NCI-H345 (cell line): ENCODE measurements around the gene RAPGEF6.
A peak's percentile ranks its signal among the peaks of the same experiment; 100 is the strongest.
"Not testable (repeated sequence)": the region's sequence is repeated elsewhere in the genome, so short reads cannot be mapped to it uniquely, and the experiment has no call there.

ENCODE experiments used
- DNase-seq: peaks from one replicate; lab custom pipeline; 2025; lab: John Stamatoyannopoulos, UW

The RAPGEF6 gene

GRCh38 chr5:131384616-131385214 is 250.3 kb downstream of the RAPGEF6 start:
- no peak for DNase-seq

DNA sequence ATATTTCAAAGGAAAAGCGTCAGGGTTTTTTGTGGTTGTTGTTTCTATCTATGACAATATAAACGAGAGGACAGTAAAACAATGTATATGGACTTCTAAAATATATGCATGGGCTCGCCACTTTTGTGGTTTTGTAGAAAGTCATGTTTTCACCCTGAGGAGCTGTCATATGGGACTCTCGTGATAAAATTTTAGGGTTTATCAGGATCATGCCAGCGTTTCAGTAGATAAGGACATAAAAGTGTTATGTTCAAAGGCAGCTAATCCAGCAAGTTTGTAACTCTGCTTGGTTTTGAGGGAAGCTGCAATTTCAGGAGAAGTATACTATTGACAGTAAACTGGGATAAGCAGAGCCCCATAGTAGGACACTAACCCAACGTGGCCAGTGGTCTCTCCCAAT is 250.9 kb downstream of the RAPGEF6 start:
- no peak for DNase-seq

- DNase-seq = peak; percentile 43
Measured at GRCh38 chr5:131382407-131383395, 252.3 kb downstream of the RAPGEF6 start.

- no peak for DNase-seq
Measured at GRCh38 chr5:131381777-131382176, 253.3 kb downstream of the RAPGEF6 start.

DNA sequence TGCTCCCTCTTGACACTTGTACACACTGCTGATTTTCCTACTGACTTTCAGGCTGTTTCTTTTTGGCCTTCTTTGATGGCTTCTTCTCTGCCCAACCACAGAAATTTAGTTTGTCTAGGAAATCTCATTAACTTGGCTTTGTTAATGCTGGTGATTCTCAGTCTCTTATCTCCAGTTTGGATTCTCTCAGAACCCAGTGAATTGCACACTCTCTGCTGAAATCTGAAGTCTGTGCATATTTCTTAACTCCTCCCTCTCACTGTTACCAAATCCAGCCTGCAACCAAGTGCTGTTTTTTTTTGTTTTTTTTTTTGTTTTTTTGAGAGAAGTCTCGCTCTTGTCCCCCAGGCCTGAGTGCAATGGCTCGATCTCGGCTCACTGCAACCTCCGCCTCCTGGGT is 254.0 kb downstream of the RAPGEF6 start:
- DNase-seq = no peak

DNA sequence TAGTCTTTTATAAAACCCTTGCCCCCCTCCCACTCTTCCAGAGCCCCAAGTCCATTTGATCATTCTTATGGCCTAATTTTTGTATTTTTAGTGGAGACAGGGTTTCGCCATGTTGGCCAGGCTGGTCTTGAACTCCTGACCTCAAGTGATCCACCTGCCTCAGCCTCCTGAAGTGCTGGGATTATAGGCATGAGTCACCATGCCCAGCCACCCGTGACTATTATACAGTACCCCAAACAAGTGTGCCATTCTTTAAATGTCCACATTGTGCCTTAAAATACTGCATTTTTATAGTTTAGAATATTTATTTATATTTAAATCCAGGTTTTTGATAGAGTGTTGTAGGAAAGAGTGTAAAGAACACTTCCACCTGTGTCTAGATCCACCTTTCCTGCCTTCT is 254.8 kb downstream of the RAPGEF6 start:
- not testable (repeated sequence) for DNase-seq

DNA sequence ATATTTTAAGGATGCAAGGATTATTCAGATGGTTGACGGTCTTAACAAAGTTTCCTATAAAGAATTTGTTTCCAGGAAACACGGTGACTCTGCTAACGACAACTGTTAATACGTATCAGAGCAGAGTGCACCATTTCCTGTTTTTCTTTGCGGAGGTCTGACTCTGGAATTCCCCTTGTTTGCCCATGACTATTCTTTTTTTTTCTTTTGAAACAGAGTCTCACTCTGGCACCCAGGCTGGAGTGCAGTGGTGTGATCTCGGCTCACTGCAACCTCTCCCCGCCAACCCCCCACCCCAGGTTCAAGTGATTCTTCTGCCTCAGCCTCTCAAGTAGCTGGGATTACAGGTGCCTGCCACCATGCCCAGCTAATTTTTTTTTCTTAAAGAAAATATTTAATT is 255.3 kb downstream of the RAPGEF6 start:
- no peak for DNase-seq

GRCh38 chr5:131378721-131379541 is 256.1 kb downstream of the RAPGEF6 start:
- no peak for DNase-seq

DNA sequence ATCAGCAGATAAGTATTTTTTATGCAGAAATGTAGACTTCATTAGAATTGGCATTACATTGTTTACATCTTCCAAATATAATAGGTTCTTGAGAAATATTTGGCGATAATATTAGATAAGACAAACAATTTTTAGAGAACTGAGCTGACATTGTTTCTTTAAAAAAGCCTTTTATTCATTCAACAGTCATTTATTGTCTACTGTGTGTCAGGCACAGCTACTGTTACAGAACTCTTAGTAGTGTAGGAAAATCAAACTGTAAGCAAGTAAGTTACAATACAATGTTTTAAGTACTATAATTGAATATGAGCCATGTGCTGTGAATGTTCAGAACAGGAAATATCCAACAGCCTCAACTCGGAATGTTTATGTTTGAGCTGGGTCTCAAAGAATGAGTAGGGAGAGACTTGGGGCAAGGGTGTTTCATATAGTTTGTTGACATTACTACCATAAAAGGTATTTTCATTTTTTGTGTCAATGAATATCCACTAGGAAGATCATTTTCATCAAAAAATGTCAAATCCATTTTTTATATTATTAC is 257.2 kb downstream of the RAPGEF6 start:
- no peak for DNase-seq

DNA sequence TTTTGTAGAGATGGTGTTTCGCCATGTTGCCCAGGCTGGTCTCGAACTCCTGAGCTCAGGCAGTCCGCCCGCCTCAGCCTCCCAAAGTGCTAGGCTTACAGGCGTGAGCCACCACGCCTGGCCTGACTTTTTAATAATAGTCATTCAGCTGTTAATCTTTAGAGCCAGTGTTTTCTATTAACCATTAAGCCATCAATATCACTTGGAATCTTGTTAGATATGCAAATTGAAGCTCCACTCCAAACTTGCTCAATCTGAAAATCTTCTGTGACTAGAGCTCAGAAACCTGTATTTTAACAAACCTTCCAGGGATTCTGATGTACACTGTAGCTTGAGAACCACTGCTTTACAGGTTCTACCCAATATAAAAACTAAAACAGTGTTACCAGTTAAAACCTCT is 257.7 kb downstream of the RAPGEF6 start:
- no peak for DNase-seq

DNA sequence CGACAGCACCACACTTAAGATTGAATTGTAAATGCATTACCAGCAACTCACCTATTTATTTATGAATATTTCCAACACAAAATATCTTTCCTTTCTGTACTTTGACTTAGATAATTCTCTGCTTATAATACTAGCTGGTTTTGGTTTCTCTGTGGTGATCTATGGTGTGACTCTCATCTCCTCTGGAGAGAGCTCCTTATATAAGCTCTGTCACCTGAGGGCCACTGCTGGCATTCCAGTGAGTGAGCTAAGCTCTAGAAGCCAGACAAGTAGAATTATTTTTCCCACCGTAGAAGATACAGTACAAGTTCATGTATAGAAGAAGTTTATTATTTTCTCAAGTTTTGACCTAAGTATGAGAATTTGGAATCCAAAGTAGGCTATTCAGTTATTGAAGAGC is 259.7 kb downstream of the RAPGEF6 start:
- DNase-seq = no peak
